Gastroesophageal sphincter (tissue), 3 donors: ENCODE results near the gene BRINP3.

Experiments used
- EP300 ChIP-seq: sonication (generic); formaldehyde crosslinking; IDR thresholded peaks from one replicate; pipeline ENCODE4 v1.6.1; 2017; ENCODE audit warnings: antibody characterized with exemption, mild to moderate bottlenecking
- POLR2A ChIP-seq, 2 donors: fragments of 450-650 bp; IDR thresholded peaks; one replicate each; pipeline ENCODE4 v1.6.1; 2017; ENCODE audit warnings: antibody characterized with exemption in 2 of 2, mild to moderate bottlenecking in 2 of 2, moderate library complexity in 1 of 2
- POLR2AphosphoS5 ChIP-seq: sonication (generic); formaldehyde crosslinking; IDR thresholded peaks from one replicate; pipeline ENCODE4 v1.6.1; 2017; ENCODE audit warnings: antibody characterized with exemption
- TF ChIP-seq, protein P1 (sequence below), 4 experiments: fragments of 200-600 bp in 2 of 4; fragments of 450-650 bp in 2 of 4; sonication (generic) in 1 of 4; IDR thresholded peaks; one replicate each; pipeline ENCODE4 v1.5.1; 2017 to 2019; ENCODE audit warnings: antibody characterized with exemption in 4 of 4, mild to moderate bottlenecking in 2 of 4, moderate library complexity in 2 of 4

DNA sequence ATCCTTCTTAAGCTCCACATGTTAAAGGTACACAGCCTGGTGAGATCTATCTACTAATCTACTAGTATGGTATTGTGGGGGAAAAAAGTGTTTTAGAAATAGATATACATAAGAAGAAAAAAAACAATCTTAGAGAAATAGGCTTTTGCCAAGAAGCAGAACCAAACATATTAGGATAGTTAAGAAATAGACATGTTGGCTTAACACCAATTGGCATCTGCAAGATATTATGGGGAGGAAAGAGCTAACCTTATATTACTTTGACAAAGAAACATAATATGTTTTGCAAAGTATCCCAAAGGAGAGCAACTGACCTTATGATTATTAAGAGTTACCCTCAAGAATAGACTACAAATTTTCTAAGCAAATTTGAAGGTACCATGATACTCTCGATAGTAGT is 202.9 kb downstream of the BRINP3 start:
- TF ChIP-seq, protein P1, sequence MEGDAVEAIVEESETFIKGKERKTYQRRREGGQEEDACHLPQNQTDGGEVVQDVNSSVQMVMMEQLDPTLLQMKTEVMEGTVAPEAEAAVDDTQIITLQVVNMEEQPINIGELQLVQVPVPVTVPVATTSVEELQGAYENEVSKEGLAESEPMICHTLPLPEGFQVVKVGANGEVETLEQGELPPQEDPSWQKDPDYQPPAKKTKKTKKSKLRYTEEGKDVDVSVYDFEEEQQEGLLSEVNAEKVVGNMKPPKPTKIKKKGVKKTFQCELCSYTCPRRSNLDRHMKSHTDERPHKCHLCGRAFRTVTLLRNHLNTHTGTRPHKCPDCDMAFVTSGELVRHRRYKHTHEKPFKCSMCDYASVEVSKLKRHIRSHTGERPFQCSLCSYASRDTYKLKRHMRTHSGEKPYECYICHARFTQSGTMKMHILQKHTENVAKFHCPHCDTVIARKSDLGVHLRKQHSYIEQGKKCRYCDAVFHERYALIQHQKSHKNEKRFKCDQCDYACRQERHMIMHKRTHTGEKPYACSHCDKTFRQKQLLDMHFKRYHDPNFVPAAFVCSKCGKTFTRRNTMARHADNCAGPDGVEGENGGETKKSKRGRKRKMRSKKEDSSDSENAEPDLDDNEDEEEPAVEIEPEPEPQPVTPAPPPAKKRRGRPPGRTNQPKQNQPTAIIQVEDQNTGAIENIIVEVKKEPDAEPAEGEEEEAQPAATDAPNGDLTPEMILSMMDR (IDR thresholded peaks at IDR 0.05), result no peak
- TF ChIP-seq POLR2A (IDR thresholded peaks at IDR 0.05) (no peak), EP300 (no peak), POLR2AphosphoS5 (no peak)
